K562 (cell line): ENCODE measurements around the gene EEPD1.

Experiments
- COPS2 ChIP-seq: fragments of 450-650 bp; conservative IDR thresholded peaks from 2 replicates; pipeline ENCODE4 v1.6.1; 2016; ENCODE audit warnings: mild to moderate bottlenecking, moderate library complexity
- CTCF ChIP-seq, 3 experiments: IDR thresholded peaks in 2 of 3; conservative IDR thresholded peaks in 1 of 3; 2 replicates each; pipeline ENCODE4 v1.5.1; 2011 to 2012; ENCODE audit warnings: low read length in 3 of 3, mild to moderate bottlenecking in 3 of 3, control low read depth in 2 of 3, improper control_type of control experiment in 1 of 3, inconsistent platforms in 1 of 3, low read depth in 1 of 3, mixed read lengths in 1 of 3, moderate library complexity in 1 of 3; ENCODE audit not compliant: insufficient read depth in 2 of 3
- ETV6 ChIP-seq, 3 experiments: fragments of 150-350 bp in 1 of 3; sonication (generic) in 1 of 3; formaldehyde crosslinking in 1 of 3; IDR thresholded peaks; 2 replicates each; pipeline versions ENCODE4 v1.6.1 to v1.8.0; 2014 to 2022; ENCODE audit warnings: borderline replicate concordance in 2 of 3, low read depth in 2 of 3, antibody characterized with exemption in 1 of 3, low read length in 1 of 3, mild to moderate bottlenecking in 1 of 3, missing genetic modification reagents in 1 of 3
- FOXA1 ChIP-seq: fragments of 450-650 bp; IDR thresholded peaks from 2 replicates; pipeline ENCODE4 v1.6.1; 2016; ENCODE audit warnings: mild to moderate bottlenecking, borderline replicate concordance
- FOXP4 ChIP-seq: sonication (generic); formaldehyde crosslinking; IDR thresholded peaks from 2 replicates; pipeline ENCODE4 v1.8.0; 2022; ENCODE audit warnings: mild to moderate bottlenecking, missing genetic modification reagents, borderline replicate concordance
- HDAC2 ChIP-seq: fragments of 450-650 bp; IDR thresholded peaks from 2 replicates; pipeline ENCODE4 v1.6.1; 2016; ENCODE audit warnings: mild to moderate bottlenecking
- RBM17 ChIP-seq: fragments of 200-400 bp; formaldehyde crosslinking; IDR thresholded peaks from 2 replicates; pipeline ENCODE4 v1.6.1; 2017; ENCODE audit warnings: low read depth, mild to moderate bottlenecking, low read length, borderline replicate concordance
- SREBF1 ChIP-seq: fragments of 150-350 bp; IDR thresholded peaks from 2 replicates; pipeline ENCODE4 v1.6.1; 2014; ENCODE audit warnings: antibody characterized with exemption, low read depth, low read length, borderline replicate concordance
- VEZF1 ChIP-seq: fragments of 200-800 bp; sonication (Bioruptor generic); IDR thresholded peaks from 2 replicates; pipeline ENCODE4 v1.6.1; 2017; ENCODE audit warnings: missing genetic modification characterization, missing compliant biosample characterization
- ZBTB2 ChIP-seq: fragments of 450-650 bp; IDR thresholded peaks from 2 replicates; pipeline ENCODE4 v1.6.1; 2016; ENCODE audit warnings: antibody characterized with exemption
- ZFP1 ChIP-seq: fragments of 450-650 bp; formaldehyde crosslinking; IDR thresholded peaks from 2 replicates; pipeline ENCODE4 v1.4.0; 2020; ENCODE audit warnings: mild to moderate bottlenecking, mixed read lengths
- ZNF274 ChIP-seq: IDR thresholded peaks from 2 replicates; pipeline ENCODE4 v1.6.1; 2011; ENCODE audit warnings: low read depth, mild to moderate bottlenecking, low read length, moderate library complexity, borderline replicate concordance

GRCh38 chr7:36261019-36261754 lies 108.1 kb downstream of the EEPD1 start:
- TF ChIP-seq ETV6 (IDR thresholded peaks at IDR 0.05; ENCODE audit: borderline replicate concordance in 1 of 2, low read depth in 2 of 2, low read length in 1 of 2), result no peak
- no peak for TF ChIP-seq ETV6 (CRISPR knock-in tag; IDR thresholded peaks at IDR 0.05; ENCODE audit: borderline replicate concordance)
- no peak for TF ChIP-seq SREBF1
- TF ChIP-seq ZBTB2, result no peak
- TF ChIP-seq HDAC2, result no peak
- TF ChIP-seq VEZF1 (CRISPR knock-in tag), result no peak
- no peak for TF ChIP-seq FOXP4 (CRISPR knock-in tag)
- no peak for TF ChIP-seq COPS2
- TF ChIP-seq ZFP1 (CRISPR knock-in tag), result no peak
- TF ChIP-seq RBM17, result no peak
- no peak for TF ChIP-seq CTCF (IDR thresholded peaks at IDR 0.05 in 2 of 3, conservative IDR thresholded peaks at IDR 0.05 in 1 of 3; ENCODE audit: insufficient read depth in 2 of 3, low read depth in 1 of 3, low read length in 3 of 3)
- TF ChIP-seq FOXA1, result no peak
- TF ChIP-seq ZNF274, result no peak
